NCI-H2227 treated with DMSO at 0.1 percent for 48 hours (cell line): Measurements from ENCODE around the gene UGT1A3.

Experiments
- DNase-seq: peaks from one replicate; lab custom pipeline; 2025; lab: John Stamatoyannopoulos, UW

Gene UGT1A3

GRCh38 chr2:233795735-233796171 lies 66.9 kb downstream of the UGT1A3 start:
- no peak for DNase-seq

DNA sequence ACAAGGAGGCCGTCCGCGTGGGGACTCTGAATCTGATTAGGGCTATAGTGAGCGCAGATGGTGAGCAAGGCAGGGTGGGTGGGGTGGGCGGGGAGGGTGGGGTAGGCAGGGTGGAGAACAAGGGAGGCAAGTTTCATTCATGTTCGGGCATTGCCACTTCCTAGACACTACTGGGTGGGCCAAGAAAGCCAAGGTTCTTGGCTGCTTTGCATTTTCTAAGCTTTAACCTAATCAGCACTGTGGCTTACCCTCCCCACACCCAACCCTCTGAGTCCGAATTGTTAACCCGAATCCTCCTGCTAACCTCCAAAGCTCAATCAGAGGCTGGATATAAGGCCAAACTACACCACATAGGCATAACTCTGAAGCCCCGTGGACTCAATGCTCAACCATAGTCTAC lies 67.4 kb downstream of the UGT1A3 start:
- DNase-seq = no peak

- no peak for DNase-seq
Measured at GRCh38 chr2:233798335-233799086, 69.7 kb downstream of the UGT1A3 start.

GRCh38 chr2:233799087-233799665 lies 70.3 kb downstream of the UGT1A3 start:
- DNase-seq = no peak

GRCh38 chr2:233799716-233800115 lies 70.9 kb downstream of the UGT1A3 start:
- DNase-seq = no peak

- DNase-seq = no peak
Measured at GRCh38 chr2:233800208-233800607, 71.4 kb downstream of the UGT1A3 start.

- DNase-seq = no peak
Measured at GRCh38 chr2:233801357-233802131, 72.7 kb downstream of the UGT1A3 start.

DNA sequence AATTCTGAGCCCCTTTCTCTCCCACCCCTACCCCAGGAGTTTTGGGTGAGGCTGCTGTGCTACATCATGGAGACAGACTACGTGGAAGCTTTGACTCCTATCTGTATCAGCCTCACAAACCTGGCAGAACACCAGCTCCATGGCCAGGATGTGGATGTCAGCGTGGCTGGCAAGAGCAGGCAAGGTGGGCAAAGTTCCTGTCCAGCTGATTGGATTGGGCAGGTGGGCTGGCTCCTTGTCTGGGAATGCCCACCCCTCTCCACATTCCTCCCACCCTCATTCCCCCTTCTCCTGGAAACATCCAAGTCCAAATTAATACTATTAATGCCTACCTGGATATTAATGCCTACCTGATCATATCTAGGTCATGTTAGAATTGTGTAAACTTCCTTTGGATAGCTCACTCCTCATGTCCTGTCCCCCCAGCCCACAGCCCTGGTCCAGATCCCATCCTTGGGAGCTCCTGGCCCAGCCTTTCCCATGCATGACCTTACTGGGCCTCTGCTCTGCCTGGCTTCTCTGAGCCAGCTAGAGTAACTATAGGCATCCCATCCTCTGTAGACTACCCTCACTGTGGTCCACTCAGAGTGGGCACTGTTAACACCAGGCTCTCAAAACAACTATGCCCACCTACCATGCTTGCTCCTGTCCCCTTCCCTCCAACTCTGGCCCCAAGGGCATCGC lies 73.4 kb downstream of the UGT1A3 start:
- no peak for DNase-seq

- no peak for DNase-seq
Measured at GRCh38 chr2:233803292-233803911, 74.6 kb downstream of the UGT1A3 start.

DNA sequence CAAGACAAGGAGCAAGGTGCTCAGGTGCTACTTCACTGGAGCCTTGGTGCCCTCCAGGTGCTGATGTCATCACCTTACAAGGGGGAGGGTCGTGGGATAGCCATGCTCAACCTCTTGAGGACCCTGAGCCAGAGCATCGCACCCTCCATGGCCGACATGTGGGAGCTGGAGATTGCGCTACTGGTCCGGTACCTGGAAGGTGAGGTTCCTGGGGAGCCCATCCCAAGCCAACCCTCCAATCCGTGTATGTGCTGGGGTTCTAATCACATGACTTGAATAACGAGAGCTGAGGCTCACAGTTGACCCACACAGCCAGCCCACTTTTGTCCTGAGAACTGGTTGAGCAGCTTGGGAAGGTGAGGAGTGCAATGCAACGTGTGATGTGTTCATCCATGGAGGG lies 75.2 kb downstream of the UGT1A3 start:
- DNase-seq = no peak

DNA sequence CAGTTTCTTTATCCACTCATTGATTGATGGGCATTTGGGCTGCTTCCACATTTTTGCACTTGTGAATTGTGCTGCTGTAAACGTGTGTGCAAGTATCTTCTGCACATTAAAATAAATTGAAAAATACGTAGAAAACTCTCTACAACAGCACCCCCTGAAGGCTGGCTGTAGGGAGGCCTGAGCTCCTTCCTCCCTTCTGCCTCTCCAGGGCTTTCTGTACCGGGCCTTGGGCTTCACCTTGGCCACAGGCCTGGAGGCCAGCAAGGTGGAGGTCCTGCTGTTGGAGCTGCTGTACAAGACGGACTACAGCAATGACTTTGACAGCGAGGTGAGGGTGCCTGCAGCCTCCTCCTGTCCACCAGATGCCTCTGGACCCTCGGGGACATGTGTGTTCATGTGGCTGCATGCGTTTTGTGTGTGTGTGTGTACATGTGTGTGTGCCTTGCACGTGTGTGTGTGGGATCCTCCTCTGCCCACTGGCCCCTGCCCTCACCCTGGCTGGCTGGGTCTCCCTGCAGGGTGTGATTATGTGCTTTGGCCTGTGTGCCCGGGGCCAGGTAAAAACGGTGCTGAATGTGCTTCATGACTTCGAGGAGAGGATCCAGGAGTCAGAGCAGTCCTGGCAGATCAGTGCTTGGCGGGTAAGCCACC lies 78.5 kb downstream of the UGT1A3 start:
- DNase-seq = no peak

DNA sequence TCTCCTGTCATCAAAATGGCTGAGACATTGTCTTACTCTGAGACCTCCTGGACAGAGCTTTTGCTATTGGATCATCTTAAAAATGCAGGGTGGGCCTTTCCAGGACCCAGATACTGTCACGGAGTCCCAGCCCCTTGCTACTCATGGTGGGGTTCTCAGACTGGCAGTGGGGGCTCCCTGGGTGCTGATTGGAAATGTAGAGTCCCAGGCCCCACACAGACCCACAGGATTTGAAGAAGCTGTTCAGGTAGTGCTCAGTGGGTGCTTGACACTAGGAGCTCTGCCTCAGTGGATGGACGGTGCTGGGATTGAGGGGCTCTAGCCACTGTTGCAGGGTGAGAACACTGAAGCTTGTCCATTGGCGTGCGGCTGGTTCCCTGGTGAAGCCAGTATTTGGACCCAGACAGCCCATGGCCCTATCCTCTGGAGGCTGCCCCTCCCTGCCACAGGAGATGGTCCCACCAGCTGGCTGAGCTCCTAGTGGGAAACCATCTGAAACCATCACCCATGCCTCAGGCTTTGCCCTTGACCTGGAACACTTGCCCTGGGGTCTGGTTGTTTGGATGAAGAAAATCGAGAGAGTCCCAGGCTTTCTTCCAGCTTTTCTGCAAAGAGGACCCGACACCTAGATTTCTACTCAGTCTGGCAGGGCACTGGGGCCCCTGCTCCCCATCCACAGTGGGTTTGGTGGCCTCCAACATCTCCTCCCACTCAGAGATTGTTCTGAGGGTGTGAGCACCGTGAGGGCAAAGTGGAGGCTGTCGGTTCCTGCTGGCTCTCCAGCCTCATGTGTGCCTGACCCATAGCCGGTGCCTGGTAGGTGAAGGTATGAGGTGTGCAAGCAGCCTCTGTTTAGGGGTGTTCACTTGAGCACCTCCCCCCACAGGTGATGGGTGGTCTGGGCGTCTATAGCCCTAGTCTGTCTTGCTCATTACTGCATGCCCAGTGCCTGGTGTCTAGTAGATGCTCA lies 79.4 kb downstream of the UGT1A3 start:
- no peak for DNase-seq

GRCh38 chr2:233810385-233810784 lies 81.5 kb downstream of the UGT1A3 start:
- no peak for DNase-seq

- no peak for DNase-seq
Measured at GRCh38 chr2:233811087-233811486, 82.2 kb downstream of the UGT1A3 start.

GRCh38 chr2:233811732-233812131 lies 82.9 kb downstream of the UGT1A3 start:
- DNase-seq = no peak

DNA sequence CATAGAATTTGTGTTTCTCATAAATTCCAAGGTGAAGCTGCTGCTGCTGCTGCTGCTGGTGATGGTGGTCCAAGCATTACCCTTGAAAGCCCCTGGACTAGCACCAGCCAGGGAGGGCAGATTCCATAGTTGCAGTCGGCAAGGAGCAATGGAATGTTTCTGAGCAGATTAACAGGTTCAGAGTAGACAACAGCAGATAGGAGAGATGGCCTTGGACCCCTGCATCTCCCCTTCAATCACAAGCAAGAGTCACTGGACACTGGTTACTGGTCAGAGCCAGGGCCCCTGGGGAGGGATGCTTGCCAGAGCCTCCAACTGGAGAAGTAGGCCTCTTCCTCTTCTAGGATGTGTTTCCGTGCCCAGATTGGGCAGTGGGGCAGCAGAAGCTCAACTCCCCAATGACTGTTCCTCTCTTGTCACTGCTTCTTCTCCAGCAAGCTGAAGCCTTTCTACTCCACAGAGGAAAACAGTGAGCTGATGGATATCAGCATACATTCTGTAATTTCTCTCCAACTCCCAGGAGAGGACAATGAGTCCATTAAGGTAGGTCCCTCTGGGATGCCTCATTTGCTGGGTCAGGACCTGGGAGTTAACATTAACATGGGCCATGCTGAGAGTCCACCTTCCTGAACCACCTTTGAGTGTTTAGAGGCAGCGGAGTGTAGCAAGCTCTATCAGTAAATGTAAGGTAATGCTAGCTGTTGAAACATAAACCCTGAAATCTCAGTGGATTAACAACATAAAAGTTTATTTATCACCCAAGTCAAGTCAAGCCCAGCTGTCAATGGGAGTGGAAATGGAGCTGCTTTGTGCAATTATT lies 84.6 kb downstream of the UGT1A3 start:
- DNase-seq = no peak

- DNase-seq = no peak
Measured at GRCh38 chr2:233814056-233814835, 85.4 kb downstream of the UGT1A3 start.

GRCh38 chr2:233815861-233816260 lies 87.0 kb downstream of the UGT1A3 start:
- no peak for DNase-seq

- no peak for DNase-seq
Measured at GRCh38 chr2:233816334-233816733, 87.5 kb downstream of the UGT1A3 start.
